Endothelial cell of umbilical vein (primary cell): Measurements from ENCODE around the gene SLC5A11. TPM values are rescaled to one million over a fixed set of nuclear protein-coding genes. Genes with fewer than 3 reads are reported as not detected.

Experiments
- BruUV-seq: library from RNA; stranded (reverse); fragments of 400-500 nt; replicated peaks from 2 replicates; lab custom pipeline; 2021; lab: Mats Ljungman, UMichigan
- CTCF ChIA-PET: fragments of 300-600, 350-600 bp; sonication (Branson Sonifier 250); formaldehyde crosslinking; loops from one replicate; lab custom pipeline; 2021; ENCODE audit warnings: antibody characterized with exemption, inconsistent platforms; lab: Charles Lee
- POLR2A ChIA-PET: fragments of 300-600, 350-600 bp; sonication (Branson Sonifier 250); formaldehyde crosslinking; loops from one replicate; lab custom pipeline; 2021; ENCODE audit warnings: antibody characterized with exemption, inconsistent platforms; lab: Charles Lee
- DNase-seq: peaks from one replicate; pipeline ENCODE4 v3.0.0-alpha.2; 2011; ENCODE audit warnings: low read depth, low spot score
- FAIRE-seq: peaks from 2 replicates; lab custom pipeline; 2011; peaks lifted over from hg19 to GRCh38; lab: Jason Lieb, UNC
- H2AFZ ChIP-seq: 2 replicates; pipeline ENCODE4 v1.6.0; 2012; ENCODE audit warnings: low read depth, low read length, control low read depth, inconsistent platforms
- H3K27ac ChIP-seq: 2 replicates; pipeline ENCODE4 v1.5.1; 2011; ENCODE audit warnings: low read depth, mild to moderate bottlenecking, control low read depth, low read length, moderate library complexity; ENCODE audit not compliant: insufficient read depth
- H3K27me3 ChIP-seq, 2 experiments: 2 replicates each; pipeline versions ENCODE4 v1.6.0 to v1.6.1; 2011; ENCODE audit warnings: low read length in 2 of 2, mixed read lengths in 1 of 2; ENCODE audit not compliant: control insufficient read depth in 2 of 2, insufficient read depth in 2 of 2
- H3K36me3 ChIP-seq, 2 experiments: 2 replicates in 1 of 2; 3 replicates in 1 of 2; pipeline ENCODE4 v1.5.1; 2011; ENCODE audit warnings: low read length in 2 of 2, mild to moderate bottlenecking in 1 of 2, moderate library complexity in 1 of 2; ENCODE audit not compliant: control insufficient read depth in 2 of 2, insufficient read depth in 2 of 2; ENCODE audit errors: extremely low read depth in 1 of 2
- H3K4me1 ChIP-seq: 3 replicates; pipeline ENCODE4 v1.5.1; 2011; ENCODE audit warnings: mild to moderate bottlenecking, low read length; ENCODE audit not compliant: control insufficient read depth, insufficient read depth; ENCODE audit errors: extremely low read depth
- H3K4me2 ChIP-seq: 2 replicates; pipeline ENCODE4 v1.6.1; 2011; ENCODE audit warnings: low read length, control low read depth, mixed read lengths; ENCODE audit not compliant: insufficient read depth
- H3K4me3 ChIP-seq, 3 experiments: fragments of 200-600 bp in 1 of 3; sonication (generic), shearing (Covaris generic) in 1 of 3; replicated peaks in 1 of 3; 2 replicates each; pipeline ENCODE4 v1.5.1; 2011 to 2016; ENCODE audit warnings: control low read depth in 3 of 3, low read length in 3 of 3, mild to moderate bottlenecking in 2 of 3, inconsistent platforms in 1 of 3, low read depth in 1 of 3, moderate library complexity in 1 of 3; ENCODE audit not compliant: insufficient read depth in 1 of 3
- H3K79me2 ChIP-seq: 2 replicates; pipeline ENCODE4 v1.6.0; 2012; ENCODE audit warnings: low read length, inconsistent platforms; ENCODE audit not compliant: control insufficient read depth, insufficient read depth
- H3K9ac ChIP-seq: replicated peaks from 2 replicates; pipeline ENCODE3; 2011; ENCODE audit warnings: low read length, control low read depth; ENCODE audit not compliant: insufficient read depth; ENCODE audit errors: extremely low read depth
- H3K9me1 ChIP-seq: replicated peaks from 3 replicates; pipeline ENCODE4 v1.6.0; 2011; ENCODE audit warnings: mild to moderate bottlenecking, low read length; ENCODE audit not compliant: control insufficient read depth, insufficient read depth; ENCODE audit errors: extremely low read depth
- H3K9me3 ChIP-seq: replicated peaks from 2 replicates; pipeline ENCODE4 v1.5.1; 2012; ENCODE audit warnings: low read length, inconsistent platforms; ENCODE audit not compliant: control insufficient read depth, insufficient read depth
- H4K20me1 ChIP-seq: replicated peaks from 2 replicates; pipeline ENCODE3; 2011; ENCODE audit warnings: mild to moderate bottlenecking, low read length; ENCODE audit not compliant: control insufficient read depth, insufficient read depth; ENCODE audit errors: extremely low read depth
- CTCF ChIP-seq, 2 donors: IDR thresholded peaks; 1 replicate in 1 of 2; 2 replicates in 1 of 2; pipeline ENCODE4 v1.5.1; 2011; ENCODE audit warnings: low read length in 2 of 2, mild to moderate bottlenecking in 2 of 2, moderate library complexity in 2 of 2, control low read depth in 1 of 2, inconsistent platforms in 1 of 2, low read depth in 1 of 2; ENCODE audit not compliant: insufficient read depth in 1 of 2; ENCODE audit errors: extremely low read depth in 1 of 2
- EZH2 ChIP-seq: IDR thresholded peaks from 2 replicates; pipeline ENCODE4 v1.6.1; 2012; ENCODE audit warnings: borderline replicate concordance, low read depth, mild to moderate bottlenecking, moderate library complexity, low read length, inconsistent platforms; ENCODE audit not compliant: severe bottlenecking
- FOS ChIP-seq: IDR thresholded peaks from 2 replicates; pipeline ENCODE4 v1.6.1; 2011; ENCODE audit warnings: mild to moderate bottlenecking, low read length, moderate library complexity, borderline replicate concordance; ENCODE audit not compliant: insufficient read depth
- GATA2 ChIP-seq: IDR thresholded peaks from 2 replicates; pipeline ENCODE4 v1.7.0; 2011; ENCODE audit warnings: low read depth, mild to moderate bottlenecking, moderate library complexity, mixed read lengths, low read length; ENCODE audit not compliant: insufficient read length, insufficient read depth
- JUN ChIP-seq: IDR thresholded peaks from 2 replicates; pipeline ENCODE4 v1.6.1; 2011; ENCODE audit warnings: borderline replicate concordance, low read depth; ENCODE audit not compliant: insufficient read length, insufficient read depth
- MAX ChIP-seq: IDR thresholded peaks from 2 replicates; pipeline ENCODE4 v1.6.1; 2011; ENCODE audit not compliant: insufficient read depth, insufficient read length
- MYC ChIP-seq: IDR thresholded peaks from one replicate; pipeline ENCODE4 v1.6.1; 2011; ENCODE audit warnings: mild to moderate bottlenecking, low read depth, low read length
- POLR2A ChIP-seq: IDR thresholded peaks from 2 replicates; pipeline ENCODE4 v1.6.1; 2012; ENCODE audit warnings: low read depth, mild to moderate bottlenecking, control low read depth, low read length
- POLR2AphosphoS5 ChIP-seq: IDR thresholded peaks from 2 replicates; pipeline ENCODE4 v1.6.1; 2012; ENCODE audit warnings: low read depth, mild to moderate bottlenecking, control low read depth, low read length, moderate library complexity; ENCODE audit not compliant: insufficient read depth
- dilution Hi-C: fragments of 300-500 bp; cut with MboI; formaldehyde crosslinking; loops from one replicate; pipeline ENCODE4 v1.15.0; 2019; ENCODE audit warnings: low sequenced_read_pairs; ENCODE audit not compliant: extremely low pct_ligation_motif_present
- intact Hi-C: fragments of 100-400 bp; cut with micrococcal nuclease; formaldehyde crosslinking; loops from one replicate; pipeline ENCODE4 v1.10.0; 2022
- polyA plus RNA-seq, 4 experiments: library from polyadenylated mRNA; depleted of rRNA in 3 of 4; stranded (reverse) in 3 of 4; unstranded in 1 of 4; fragments of >200 nt; gene quantifications; 2 replicates each; pipeline versions ENCODE4 v1.2.1 to v1.2.3, GENCODE V29; 2011 to 2012; ENCODE audit warnings: missing spikeins in 1 of 4
- total RNA-seq: library from RNA; stranded (reverse); gene quantifications from 2 replicates; pipeline ENCODE4 v1.2.3, GENCODE V29; 2021

Gene SLC5A11
- total and polyA plus RNA-seq, 2 donors (not counting 3 experiments of a cell fraction or from before 2014, with no cell fraction given), result 0.12 TPM; not detected in 1

- Histone ChIP-seq H3K27ac (no peak overlapping the region), H3K9ac (no peak overlapping the region), H3K4me2 (no peak overlapping the region), H3K4me3 (no peak overlapping the region), H4K20me1 (no peaks in the 10 kb centered on the region), H3K9me3 (no peaks in the 10 kb centered on the region), H3K4me1 (no peaks in the 10 kb centered on the region), H3K9me1 (no peaks in the 10 kb centered on the region), H3K36me3 (no peaks in the 10 kb centered on the region), H2AFZ (no peak overlapping the region), H3K79me2 (no peaks in the 10 kb centered on the region), H3K27me3 (no peaks in the 10 kb centered on the region)
- ChIA-PET CTCF (no interaction called here), POLR2A (no interaction called here)
- dilution Hi-C loops, result no loop called here
- TF ChIP-seq POLR2AphosphoS5 (no peak), FOS (no peak), POLR2A (no peak), EZH2 (no peak), CTCF (IDR thresholded peaks at IDR 0.05; ENCODE audit: extremely low read depth in 1 of 2, insufficient read depth in 1 of 2, low read depth in 1 of 2, low read length in 2 of 2) (no peak), JUN (no peak), MYC (no peak), GATA2 (no peak), MAX (no peak)
- no peak for FAIRE-seq
- intact Hi-C loops, result no loop called here
- no peak for DNase-seq
- no TSS peak for BruUV-seq
These were observed 30.5 kb downstream of the SLC5A11 start for GRCh38 chr16:24876231-24876630.
